PC-3 (cell line): Measurements from ENCODE around the gene NCOA1. TPM values are rescaled to one million over a fixed set of nuclear protein-coding genes. Genes with fewer than 3 reads are reported as not detected.

Experiments
- ATAC-seq: fragments of 200-7000 bp; cut with Tn5 transposase; 2 replicates; pipeline ENCODE4 v1.9.1; 2020; ENCODE audit warnings: mild to moderate bottlenecking, moderate library complexity
- BruUV-seq: library from RNA; stranded (reverse); fragments of 400-500 nt; replicated peaks from 2 replicates; lab custom pipeline; 2021; lab: Mats Ljungman, UMichigan
- CTCF ChIA-PET: fragments of 300-600 bp; sonication (Branson Sonifier 250); formaldehyde crosslinking; loops from one replicate; lab custom pipeline; 2022; ENCODE audit warnings: antibody characterized with exemption; lab: Charles Lee
- POLR2A ChIA-PET: fragments of 300-600 bp; sonication (Branson Sonifier 250); formaldehyde crosslinking; loops from one replicate; lab custom pipeline; 2022; ENCODE audit warnings: antibody characterized with exemption; ENCODE audit not compliant: unreplicated experiment; lab: Charles Lee
- DNase-seq: peaks from one replicate; pipeline ENCODE4 v3.0.0-alpha.2; 2015
- H2AFZ ChIP-seq: fragments of 300-600 bp; sonication (generic); 2 replicates; pipeline ENCODE4 v1.6.0; 2016; ENCODE audit warnings: antibody characterized with exemption, low read length
- H3F3A ChIP-seq: fragments of 300-600 bp; sonication (generic); one replicate; pipeline ENCODE4 v1.6.0; 2017; ENCODE audit warnings: antibody characterized with exemption, low read length, control low read depth, mild to moderate bottlenecking; ENCODE audit not compliant: unreplicated experiment
- H3K27ac ChIP-seq: fragments of 300-600 bp; sonication (generic); 2 replicates; pipeline ENCODE4 v1.5.1; 2016; ENCODE audit warnings: mild to moderate bottlenecking, low read length
- H3K27me3 ChIP-seq: fragments of 300-600 bp; sonication (generic); 2 replicates; pipeline ENCODE4 v1.6.1; 2016; ENCODE audit warnings: low read length, mixed read lengths
- H3K36me3 ChIP-seq: fragments of 300-600 bp; sonication (generic); 2 replicates; pipeline ENCODE4 v1.6.1; 2016; ENCODE audit warnings: low read depth, mixed run types, low read length, mixed read lengths
- H3K4me1 ChIP-seq: fragments of 300-600 bp; sonication (generic); 2 replicates; pipeline ENCODE4 v1.5.1; 2016; ENCODE audit warnings: low read length; ENCODE audit not compliant: insufficient read depth
- H3K4me2 ChIP-seq: fragments of 300-600 bp; sonication (generic); 2 replicates; pipeline ENCODE4 v1.6.0; 2016; ENCODE audit warnings: low read length
- H3K4me3 ChIP-seq: fragments of 300-600 bp; sonication (generic); 2 replicates; pipeline ENCODE4 v1.5.1; 2016; ENCODE audit warnings: mild to moderate bottlenecking, low read length, mixed read lengths
- H3K79me2 ChIP-seq: fragments of 300-600 bp; sonication (generic); 2 replicates; pipeline ENCODE4 v1.6.1; 2017; ENCODE audit warnings: low read length, mixed read lengths
- H3K9ac ChIP-seq: fragments of 300-600 bp; sonication (generic); 2 replicates; pipeline ENCODE4 v1.6.0; 2016; ENCODE audit warnings: mild to moderate bottlenecking, low read length
- H3K9me2 ChIP-seq: fragments of 300-600 bp; sonication (generic); replicated peaks from 2 replicates; pipeline ENCODE4 v1.6.1; 2016; ENCODE audit warnings: mixed run types, low read length, mixed read lengths
- H3K9me3 ChIP-seq: fragments of 300-600 bp; sonication (generic); 2 replicates; pipeline ENCODE4 v1.6.1; 2016; ENCODE audit warnings: low read length, mixed read lengths
- H4K20me1 ChIP-seq: fragments of 300-600 bp; sonication (generic); 2 replicates; pipeline ENCODE4 v1.6.1; 2016; ENCODE audit warnings: low read length, mixed read lengths
- CTCF ChIP-seq: fragments of 300-600 bp; sonication (generic); conservative IDR thresholded peaks from 2 replicates; pipeline ENCODE4 v1.5.1; 2017; ENCODE audit warnings: antibody characterized with exemption, low read depth, mild to moderate bottlenecking, low read length
- EZH2 ChIP-seq: fragments of 300-600 bp; sonication (generic); IDR thresholded peaks from one replicate; pipeline ENCODE4 v1.6.1; 2017; ENCODE audit warnings: antibody characterized with exemption, mild to moderate bottlenecking, low read length; ENCODE audit not compliant: unreplicated experiment
- EZH2phosphoT487 ChIP-seq: fragments of 300-600 bp; sonication (generic); IDR thresholded peaks from 2 replicates; pipeline ENCODE4 v1.6.1; 2018; ENCODE audit warnings: mild to moderate bottlenecking, antibody characterized with exemption, low read length, borderline replicate concordance
- intact Hi-C: fragments of 100-400 bp; cut with micrococcal nuclease; formaldehyde crosslinking; loops from 2 replicates; pipeline ENCODE4 v1.9.0; 2023
- total RNA-seq: library from RNA; depleted of rRNA; stranded (reverse); fragments of >200 nt; gene quantifications from 2 replicates; pipeline ENCODE4 v1.2.3, GENCODE V29; 2014

NCOA1 gene
- total RNA-seq, 1 experiment from 2014 or later, result 7.5 TPM

DNA sequence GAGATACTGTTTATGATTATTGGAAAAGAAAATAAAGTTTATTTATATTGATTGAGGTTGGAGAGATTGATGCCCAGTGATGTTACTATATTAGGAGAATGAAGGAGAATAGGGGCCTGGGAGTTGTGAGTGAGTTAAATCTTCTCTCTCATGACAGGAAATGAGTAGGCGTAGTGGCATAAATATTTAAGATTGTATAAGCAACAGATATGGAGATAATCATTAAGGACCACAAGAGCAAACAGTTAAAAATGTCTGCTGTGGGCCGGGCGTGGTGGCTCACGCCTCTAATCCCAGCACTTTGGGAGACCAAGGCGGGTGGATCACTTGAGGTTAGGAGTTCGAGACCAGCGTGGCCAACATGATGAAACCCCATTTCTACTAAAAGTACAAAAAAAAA, 239.4 kb downstream of the NCOA1 start:
- H3K27ac ChIP-seq, result no peak overlapping the region
- no peak overlapping the region for H3K4me3 ChIP-seq
- intact Hi-C loops, result no loop called here
- H3K79me2 ChIP-seq, result no peaks in the 10 kb centered on the region
- H2AFZ ChIP-seq, result no peak overlapping the region
- no peaks in the 10 kb centered on the region for H3K27me3 ChIP-seq
- TF ChIP-seq EZH2 (no peak), EZH2phosphoT487 (no peak), CTCF (no peak)
- ChIA-PET CTCF (no interaction called here), POLR2A (no interaction called here)
- no peak overlapping the region for H3K4me2 ChIP-seq
- DNase-seq (no peak), ATAC-seq (no peak)
- H3K9me3 ChIP-seq, result no peaks in the 10 kb centered on the region
- H4K20me1 ChIP-seq, result no peaks in the 10 kb centered on the region
- BruUV-seq, result no TSS peak
- H3K36me3 ChIP-seq, result no peaks in the 10 kb centered on the region
- no peaks in the 10 kb centered on the region for H3F3A ChIP-seq
- H3K9ac ChIP-seq, result no peak overlapping the region
- peaks cover 4% of the 10 kb centered on the region; the same call in 1 of the 2 replicates for H3K4me1 ChIP-seq
- no peaks in the 10 kb centered on the region for H3K9me2 ChIP-seq

DNA sequence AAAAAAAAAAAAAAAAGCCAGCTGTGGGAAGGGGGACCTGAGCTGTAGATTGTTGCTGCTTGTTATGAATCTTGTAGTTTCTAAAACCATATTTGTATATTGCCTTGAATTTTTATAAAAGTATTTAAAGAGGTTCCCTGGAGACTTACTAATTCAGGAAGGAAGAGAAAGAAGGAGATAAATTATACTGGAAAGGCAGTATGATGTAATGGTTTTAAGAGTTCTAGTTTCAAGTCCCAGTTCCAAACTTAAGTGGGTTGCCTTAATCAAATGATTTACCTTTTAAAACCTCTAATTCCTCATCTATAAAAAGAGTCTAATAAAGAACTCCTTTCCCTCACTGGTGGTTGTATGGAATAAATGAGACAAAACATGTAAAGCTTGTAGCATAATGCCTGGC, 240.0 kb downstream of the NCOA1 start:
- no peak for DNase-seq
- H3K79me2 ChIP-seq, result no peaks in the 10 kb centered on the region
- no peak overlapping the region for H3K27ac ChIP-seq
- intact Hi-C loops, result no loop called here
- no peak overlapping the region for H3K4me2 ChIP-seq
- no TSS peak for BruUV-seq
- H3K9me2 ChIP-seq, result no peaks in the 10 kb centered on the region
- no peaks in the 10 kb centered on the region for H3F3A ChIP-seq
- no peak overlapping the region for H3K9ac ChIP-seq
- ChIA-PET CTCF (no interaction called here), POLR2A (no interaction called here)
- no peak overlapping the region for H3K4me3 ChIP-seq
- peaks cover 4% of the 10 kb centered on the region; the same call in 1 of the 2 replicates for H3K4me1 ChIP-seq
- H3K36me3 ChIP-seq, result no peaks in the 10 kb centered on the region
- no peak for ATAC-seq
- no peaks in the 10 kb centered on the region for H3K9me3 ChIP-seq
- H4K20me1 ChIP-seq, result no peaks in the 10 kb centered on the region
- TF ChIP-seq EZH2 (no peak), EZH2phosphoT487 (no peak), CTCF (no peak)
- H2AFZ ChIP-seq, result no peak overlapping the region
- H3K27me3 ChIP-seq, result no peaks in the 10 kb centered on the region

- Histone ChIP-seq H3K36me3 (no peaks in the 10 kb centered on the region), H3K27me3 (no peaks in the 10 kb centered on the region), H3K27ac (no peak overlapping the region), H3K9me2 (no peaks in the 10 kb centered on the region), H3K4me3 (no peak overlapping the region), H3K4me1 (peaks cover 4% of the 10 kb centered on the region; the same call in 1 of the 2 replicates), H3K9me3 (no peaks in the 10 kb centered on the region), H3K4me2 (no peak overlapping the region), H3F3A (no peaks in the 10 kb centered on the region), H3K79me2 (no peaks in the 10 kb centered on the region), H4K20me1 (no peaks in the 10 kb centered on the region), H2AFZ (no peak overlapping the region), H3K9ac (no peak overlapping the region)
- DNase-seq (no peak), ATAC-seq (no peak)
- intact Hi-C loops, result no loop called here
- CTCF ChIA-PET, result no interaction called here
- POLR2A ChIA-PET, result no interaction called here
- no peak for TF ChIP-seq EZH2phosphoT487
- TF ChIP-seq EZH2, result no peak
- no peak for TF ChIP-seq CTCF
- BruUV-seq, result no TSS peak
Observed at GRCh38 chr2:24731923-24732322, 240.9 kb downstream of the NCOA1 start.
